Activated naive CD4-positive, alpha-beta T cell treated with anti-CD3 and anti-CD28 coated beads, Interleukin-2, amount 50 U/mL, for 72 hours (primary cell): ENCODE results near the gene MVP. TPM values are rescaled to one million over a fixed set of nuclear protein-coding genes. Genes with fewer than 3 reads are reported as not detected.

Source experiments
- ATAC-seq, 2 donors: fragments of 150-1000 bp; cut with Tn5 transposase; 2 replicates each; pipeline ENCODE4 v1.10.0; 2021; ENCODE audit warnings: mild to moderate bottlenecking in 2 of 2, moderate library complexity in 2 of 2
- DNase-seq, 2 donors: peaks; one replicate each; pipeline ENCODE4 v3.0.0; 2021 to 2022; ENCODE audit warnings: low spot score in 2 of 2
- H3K27ac Mint-ChIP-seq, 2 donors: one replicate each; pipeline ENCODE4 v1.8.0; 2022; ENCODE audit warnings: mild to moderate bottlenecking in 2 of 2, mixed read lengths in 2 of 2
- H3K36me3 Mint-ChIP-seq, 2 donors: one replicate each; pipeline ENCODE4 v1.8.0; 2022; ENCODE audit warnings: mixed read lengths in 2 of 2
- H3K9me3 Mint-ChIP-seq, 2 donors: one replicate each; pipeline ENCODE4 v1.8.0; 2022; ENCODE audit warnings: mixed read lengths in 2 of 2
- total RNA-seq, 2 donors: library from RNA; stranded (reverse); gene quantifications; one replicate each; pipeline ENCODE4 v1.2.3, GENCODE V29; 2022

MVP gene
- total RNA-seq, 2 donors from 2014 or later: 77.6 to 168 TPM

GRCh38 chr16:29809850-29810698 lies 10.2 kb upstream of the MVP start:
- no peak for DNase-seq
- no peaks in the 10 kb centered on the region for H3K9me3 Mint-ChIP-seq
- peaks cover 24 to 28% of the 10 kb centered on the region in 2 donors for H3K36me3 Mint-ChIP-seq
- ATAC-seq: no peak
- peak overlapping the region; percentile 89 to 91 for H3K27ac Mint-ChIP-seq

- DNase-seq (no peak), ATAC-seq (no peak)
- Mint-ChIP-seq H3K27ac (peak overlapping the region; percentile 89 to 91), H3K36me3 (peaks cover 20 to 24% of the 10 kb centered on the region in 2 donors), H3K9me3 (no peaks in the 10 kb centered on the region)
These were observed 9.5 kb upstream of the MVP start for GRCh38 chr16:29810699-29811169.

- DNase-seq (peak; percentile 78 to 93), ATAC-seq (peak; percentile 50 to 70)
- Mint-ChIP-seq H3K27ac (peak overlapping the region; percentile 89 to 91), H3K9me3 (no peaks in the 10 kb centered on the region), H3K36me3 (peaks cover 20 to 24% of the 10 kb centered on the region in 2 donors)
These were observed 8.9 kb upstream of the MVP start for GRCh38 chr16:29811170-29811895.

DNA sequence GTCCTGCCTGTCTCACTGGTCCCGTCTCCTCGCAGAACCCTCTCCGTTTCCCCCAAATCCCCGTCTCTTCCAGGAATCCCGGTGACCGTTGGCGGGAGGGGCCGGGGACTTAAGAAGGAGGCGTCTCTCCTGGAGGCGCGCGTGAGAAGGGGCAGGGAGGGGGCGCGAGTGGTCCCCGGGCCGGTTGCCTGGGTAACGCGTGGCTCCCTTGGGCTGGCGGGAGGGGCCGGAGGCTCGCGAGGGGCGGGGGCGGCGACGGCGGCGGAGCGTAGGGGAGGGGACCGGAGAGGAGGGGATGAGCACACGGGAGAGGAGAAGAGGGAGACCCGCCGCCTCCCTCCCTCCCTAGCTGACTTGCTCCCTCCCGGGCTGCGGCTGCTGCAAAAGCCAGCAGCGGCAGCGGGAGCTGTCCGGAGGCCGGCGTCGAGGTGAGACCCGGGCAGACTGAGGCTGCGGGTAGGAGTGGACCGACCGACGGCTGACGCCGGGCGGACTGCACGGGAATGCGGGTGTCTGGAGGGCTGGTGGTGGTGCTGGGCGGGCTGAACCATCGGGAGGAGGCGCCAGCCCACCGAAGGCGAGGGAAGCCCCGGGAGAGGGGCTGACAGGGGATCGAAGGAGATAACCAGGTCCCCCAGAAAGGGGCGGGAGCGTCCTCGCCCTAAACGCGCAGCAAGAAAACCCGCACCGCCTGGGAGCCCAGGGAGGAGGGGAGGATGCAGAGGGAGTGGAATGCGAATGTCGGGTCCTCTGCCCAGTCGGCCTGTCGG lies 8.2 kb upstream of the MVP start, which contains the start of gene PRRT2:
Gene PRRT2 (plus strand): TSS at position 298 of the 770 bp plus-strand sequence. CDS start 862 bp downstream, outside the sequence.
- no peak for DNase-seq
- Mint-ChIP-seq H3K9me3 (no peaks in the 10 kb centered on the region), H3K36me3 (peaks cover 27 to 30% of the 10 kb centered on the region in 2 donors), H3K27ac (peak within 1 kb of the TSS; percentile 89 to 91)
- no peak for ATAC-seq

- ATAC-seq (no peak), DNase-seq (no peak)
- H3K9me3 Mint-ChIP-seq: no peaks in the 10 kb centered on the region
- H3K36me3 Mint-ChIP-seq: peaks cover 29 to 30% of the 10 kb centered on the region in 2 donors
- peak overlapping the region in 1 of 2 donors; percentile 81 for H3K27ac Mint-ChIP-seq
These were observed 7.3 kb upstream of the MVP start for GRCh38 chr16:29812754-29813643.

- DNase-seq (no peak), ATAC-seq (no peak)
- Mint-ChIP-seq H3K9me3 (no peaks in the 10 kb centered on the region), H3K36me3 (peaks cover 29 to 30% of the 10 kb centered on the region in 2 donors), H3K27ac (peak overlapping the region; percentile 50 to 87)
These were observed 6.4 kb upstream of the MVP start for GRCh38 chr16:29813644-29814562.

DNA sequence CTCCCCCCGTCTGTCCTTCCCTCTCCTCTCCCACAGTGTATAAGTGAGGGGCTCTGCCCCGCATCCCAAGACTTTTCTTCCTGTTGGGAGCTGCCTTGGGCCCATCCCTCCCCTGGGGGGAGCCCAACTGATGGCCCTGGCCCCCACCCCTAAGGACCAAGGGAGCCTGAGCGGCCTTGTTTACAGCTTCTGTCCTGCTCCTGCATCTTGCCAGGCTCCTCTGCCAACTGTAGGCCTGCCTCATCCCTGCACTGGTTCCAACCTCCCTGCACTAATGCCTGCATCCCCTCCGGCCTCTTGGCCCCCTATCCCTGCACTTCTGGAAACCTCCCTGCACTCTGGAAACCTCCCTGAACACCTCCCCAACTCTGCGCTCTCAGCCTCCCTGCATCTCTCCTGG lies 5.7 kb upstream of the MVP start:
- Mint-ChIP-seq H3K9me3 (no peaks in the 10 kb centered on the region), H3K27ac (peak overlapping the region; percentile 58 to 87), H3K36me3 (peaks cover 33 to 34% of the 10 kb centered on the region in 2 donors)
- DNase-seq: no peak
- no peak for ATAC-seq

DNA sequence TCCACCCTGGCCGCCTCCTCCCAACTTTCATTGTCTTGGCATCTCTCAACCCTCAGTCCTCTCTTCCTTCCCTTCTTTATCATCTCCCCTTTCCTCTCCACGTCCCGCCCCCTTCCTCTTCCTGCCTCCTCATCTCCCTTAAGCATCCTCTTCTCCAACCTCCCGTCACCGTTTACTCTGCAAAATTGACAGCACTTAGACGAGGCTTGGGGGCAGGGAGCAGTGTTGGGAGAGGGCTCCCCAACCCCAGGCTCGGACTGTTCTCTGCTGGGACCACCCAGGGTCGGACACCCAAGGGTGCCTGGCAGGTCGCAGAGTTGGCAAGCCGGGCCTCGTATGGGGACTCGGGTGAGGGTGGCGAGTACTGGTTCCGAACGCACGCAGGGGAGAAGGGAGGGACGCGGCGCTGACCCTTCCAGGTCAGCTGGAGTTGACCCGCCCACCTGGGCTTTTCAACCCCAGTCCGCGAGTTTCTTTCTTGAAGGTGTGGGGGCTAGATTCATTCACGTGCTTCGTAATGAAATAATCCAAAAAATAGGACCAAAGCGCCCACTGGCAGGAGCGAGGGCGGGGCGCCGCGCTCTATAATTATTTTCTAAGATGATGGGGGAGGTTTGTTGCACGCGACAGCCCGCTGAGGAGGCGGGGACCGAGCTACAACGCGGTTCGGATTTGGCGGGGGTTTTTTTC lies 5.1 kb upstream of the MVP start:
- peaks cover 33 to 34% of the 10 kb centered on the region in 2 donors for H3K36me3 Mint-ChIP-seq
- ATAC-seq: no peak
- no peak for DNase-seq
- no peaks in the 10 kb centered on the region for H3K9me3 Mint-ChIP-seq
- peak overlapping the region; percentile 87 to 99 for H3K27ac Mint-ChIP-seq

DNA sequence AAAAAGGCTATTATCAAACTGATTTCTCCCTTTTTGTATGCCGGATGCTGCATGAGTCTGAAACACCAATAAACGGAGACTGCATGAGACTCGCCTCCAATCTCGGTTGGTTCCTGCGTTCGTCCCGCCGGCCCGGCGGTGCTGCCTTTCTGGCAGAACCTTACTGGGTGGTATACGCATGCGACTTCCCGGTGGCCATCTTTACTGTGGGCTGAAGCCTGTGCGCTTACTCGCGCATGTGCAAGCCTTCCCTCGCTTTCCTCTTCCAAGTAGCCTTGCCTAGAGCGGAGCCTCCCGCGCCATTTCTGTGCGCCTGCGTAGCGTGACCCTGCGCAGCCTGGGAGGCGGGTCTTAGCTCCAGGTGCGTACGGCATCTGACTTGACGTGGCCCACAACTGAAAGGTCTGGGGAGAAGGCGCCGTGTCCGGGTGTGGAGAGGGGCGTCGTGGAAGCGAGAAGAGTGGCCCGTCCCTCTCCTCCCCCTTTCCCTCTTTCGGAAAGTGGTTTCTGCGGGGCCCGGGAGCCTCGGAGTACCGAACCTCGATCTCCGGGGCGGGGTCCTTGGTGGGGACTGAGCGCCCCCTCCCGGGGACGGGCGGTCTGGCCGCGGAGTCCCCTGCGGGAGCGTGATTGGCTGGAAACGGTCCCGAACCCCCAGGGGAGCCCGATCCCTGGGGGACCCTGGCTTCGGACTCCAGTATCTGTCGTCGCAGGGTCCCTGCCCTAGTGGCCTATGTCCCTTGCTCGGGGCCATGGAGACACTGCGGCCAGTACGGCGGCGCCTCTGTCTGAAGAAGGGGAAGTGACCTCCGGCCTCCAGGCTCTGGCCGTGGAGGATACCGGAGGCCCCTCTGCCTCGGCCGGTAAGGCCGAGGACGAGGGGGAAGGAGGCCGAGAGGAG lies 4.2 kb upstream of the MVP start, which contains the start of gene PAGR1:
Gene PAGR1 (plus strand): TSS at position 360 of the 901 bp plus-strand sequence. CDS start 374 bp downstream, at position 734.
- ATAC-seq: peak; percentile 72 to 76
- no peaks in the 10 kb centered on the region for H3K9me3 Mint-ChIP-seq
- peaks cover 39 to 42% of the 10 kb centered on the region in 2 donors for H3K36me3 Mint-ChIP-seq

DNA sequence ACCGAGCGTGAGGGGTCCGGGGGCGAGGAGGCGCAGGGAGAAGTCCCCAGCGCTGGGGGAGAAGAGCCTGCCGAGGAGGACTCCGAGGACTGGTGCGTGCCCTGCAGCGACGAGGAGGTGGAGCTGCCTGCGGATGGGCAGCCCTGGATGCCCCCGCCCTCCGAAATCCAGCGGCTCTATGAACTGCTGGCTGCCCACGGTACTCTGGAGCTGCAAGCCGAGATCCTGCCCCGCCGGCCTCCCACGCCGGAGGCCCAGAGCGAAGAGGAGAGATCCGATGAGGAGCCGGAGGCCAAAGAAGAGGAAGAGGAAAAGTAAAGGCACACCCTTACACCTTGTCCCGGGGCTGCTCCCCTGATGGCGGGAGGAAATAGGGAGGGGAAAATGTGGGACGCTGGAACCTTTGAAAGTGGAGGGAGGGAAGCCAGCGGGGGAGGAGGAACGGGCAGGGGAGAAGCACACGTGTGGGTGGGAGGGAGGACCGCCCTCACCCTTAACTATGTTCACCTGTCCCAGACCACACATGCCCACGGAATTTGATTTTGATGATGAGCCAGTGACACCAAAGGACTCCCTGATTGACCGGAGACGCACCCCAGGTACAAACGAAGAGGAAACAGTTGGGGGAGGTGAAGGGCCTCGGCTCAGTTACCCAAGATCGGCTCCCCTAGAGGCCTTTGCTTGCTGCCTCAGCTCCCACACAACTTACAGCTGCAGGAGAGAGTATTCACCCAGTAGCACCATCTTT lies 3.4 kb upstream of the MVP start:
- Mint-ChIP-seq H3K9me3 (no peaks in the 10 kb centered on the region), H3K27ac (peak overlapping the region; percentile 87 to 95), H3K36me3 (peaks cover 43 to 49% of the 10 kb centered on the region in 2 donors)
- ATAC-seq (peak; percentile 30 to 54), DNase-seq (peak; percentile 74)

More for the DNA sequence above, 4.2 kb upstream of the MVP start, which contains the start of gene PAGR1:
- peak; percentile 98 to 99 for DNase-seq
- peak within 1 kb of the TSS; percentile 87 to 99 for H3K27ac Mint-ChIP-seq

GRCh38 chr16:29818082-29818481 lies 2.2 kb upstream of the MVP start:
- ATAC-seq (no peak), DNase-seq (no peak)
- H3K27ac Mint-ChIP-seq: peak overlapping the region; percentile 78 to 97
- no peaks in the 10 kb centered on the region for H3K9me3 Mint-ChIP-seq
- peaks cover 55% of the 10 kb centered on the region in 2 donors for H3K36me3 Mint-ChIP-seq

DNA sequence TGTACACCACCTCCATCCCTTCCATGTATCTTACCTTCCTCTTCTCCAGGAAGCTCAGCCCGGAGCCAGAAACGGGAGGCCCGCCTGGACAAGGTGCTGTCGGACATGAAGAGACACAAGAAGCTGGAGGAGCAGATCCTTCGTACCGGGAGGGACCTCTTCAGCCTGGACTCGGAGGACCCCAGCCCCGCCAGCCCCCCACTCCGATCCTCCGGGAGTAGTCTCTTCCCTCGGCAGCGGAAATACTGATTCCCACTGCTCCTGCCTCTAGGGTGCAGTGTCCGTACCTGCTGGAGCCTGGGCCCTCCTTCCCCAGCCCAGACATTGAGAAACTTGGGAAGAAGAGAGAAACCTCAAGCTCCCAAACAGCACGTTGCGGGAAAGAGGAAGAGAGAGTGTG lies 756 bp upstream of the MVP start:
- Mint-ChIP-seq H3K27ac (peak overlapping the region in 1 of 2 donors; percentile 97), H3K9me3 (no peaks in the 10 kb centered on the region), H3K36me3 (peaks cover 55 to 57% of the 10 kb centered on the region in 2 donors)
- ATAC-seq: no peak
- DNase-seq: no peak
